Endothelial cell of umbilical vein (primary cell): ENCODE results near the gene PRDM7. TPM values are rescaled to one million over a fixed set of nuclear protein-coding genes. Genes with fewer than 3 reads are reported as not detected.

ENCODE experiments used
- BruUV-seq: library from RNA; stranded (reverse); fragments of 400-500 nt; replicated peaks from 2 replicates; lab custom pipeline; 2021; lab: Mats Ljungman, UMichigan
- CTCF ChIA-PET: fragments of 300-600, 350-600 bp; sonication (Branson Sonifier 250); formaldehyde crosslinking; loops from one replicate; lab custom pipeline; 2021; ENCODE audit warnings: antibody characterized with exemption, inconsistent platforms; lab: Charles Lee
- POLR2A ChIA-PET: fragments of 300-600, 350-600 bp; sonication (Branson Sonifier 250); formaldehyde crosslinking; loops from one replicate; lab custom pipeline; 2021; ENCODE audit warnings: antibody characterized with exemption, inconsistent platforms; lab: Charles Lee
- DNase-seq: peaks from one replicate; pipeline ENCODE4 v3.0.0-alpha.2; 2011; ENCODE audit warnings: low read depth, low spot score
- FAIRE-seq: peaks from 2 replicates; lab custom pipeline; 2011; peaks lifted over from hg19 to GRCh38; lab: Jason Lieb, UNC
- H2AFZ ChIP-seq: 2 replicates; pipeline ENCODE4 v1.6.0; 2012; ENCODE audit warnings: low read depth, low read length, control low read depth, inconsistent platforms
- H3K27ac ChIP-seq: 2 replicates; pipeline ENCODE4 v1.5.1; 2011; ENCODE audit warnings: low read depth, mild to moderate bottlenecking, control low read depth, low read length, moderate library complexity; ENCODE audit not compliant: insufficient read depth
- H3K27me3 ChIP-seq, 2 experiments: 2 replicates each; pipeline versions ENCODE4 v1.6.0 to v1.6.1; 2011; ENCODE audit warnings: low read length in 2 of 2, mixed read lengths in 1 of 2; ENCODE audit not compliant: control insufficient read depth in 2 of 2, insufficient read depth in 2 of 2
- H3K36me3 ChIP-seq, 2 experiments: 2 replicates in 1 of 2; 3 replicates in 1 of 2; pipeline ENCODE4 v1.5.1; 2011; ENCODE audit warnings: low read length in 2 of 2, mild to moderate bottlenecking in 1 of 2, moderate library complexity in 1 of 2; ENCODE audit not compliant: control insufficient read depth in 2 of 2, insufficient read depth in 2 of 2; ENCODE audit errors: extremely low read depth in 1 of 2
- H3K4me1 ChIP-seq: 3 replicates; pipeline ENCODE4 v1.5.1; 2011; ENCODE audit warnings: mild to moderate bottlenecking, low read length; ENCODE audit not compliant: control insufficient read depth, insufficient read depth; ENCODE audit errors: extremely low read depth
- H3K4me2 ChIP-seq: 2 replicates; pipeline ENCODE4 v1.6.1; 2011; ENCODE audit warnings: low read length, control low read depth, mixed read lengths; ENCODE audit not compliant: insufficient read depth
- H3K4me3 ChIP-seq, 3 experiments: fragments of 200-600 bp in 1 of 3; sonication (generic), shearing (Covaris generic) in 1 of 3; replicated peaks in 1 of 3; 2 replicates each; pipeline ENCODE4 v1.5.1; 2011 to 2016; ENCODE audit warnings: control low read depth in 3 of 3, low read length in 3 of 3, mild to moderate bottlenecking in 2 of 3, inconsistent platforms in 1 of 3, low read depth in 1 of 3, moderate library complexity in 1 of 3; ENCODE audit not compliant: insufficient read depth in 1 of 3
- H3K79me2 ChIP-seq: 2 replicates; pipeline ENCODE4 v1.6.0; 2012; ENCODE audit warnings: low read length, inconsistent platforms; ENCODE audit not compliant: control insufficient read depth, insufficient read depth
- H3K9ac ChIP-seq: replicated peaks from 2 replicates; pipeline ENCODE3; 2011; ENCODE audit warnings: low read length, control low read depth; ENCODE audit not compliant: insufficient read depth; ENCODE audit errors: extremely low read depth
- H3K9me1 ChIP-seq: replicated peaks from 3 replicates; pipeline ENCODE4 v1.6.0; 2011; ENCODE audit warnings: mild to moderate bottlenecking, low read length; ENCODE audit not compliant: control insufficient read depth, insufficient read depth; ENCODE audit errors: extremely low read depth
- H3K9me3 ChIP-seq: replicated peaks from 2 replicates; pipeline ENCODE4 v1.5.1; 2012; ENCODE audit warnings: low read length, inconsistent platforms; ENCODE audit not compliant: control insufficient read depth, insufficient read depth
- H4K20me1 ChIP-seq: replicated peaks from 2 replicates; pipeline ENCODE3; 2011; ENCODE audit warnings: mild to moderate bottlenecking, low read length; ENCODE audit not compliant: control insufficient read depth, insufficient read depth; ENCODE audit errors: extremely low read depth
- EZH2 ChIP-seq: IDR thresholded peaks from 2 replicates; pipeline ENCODE4 v1.6.1; 2012; ENCODE audit warnings: borderline replicate concordance, low read depth, mild to moderate bottlenecking, moderate library complexity, low read length, inconsistent platforms; ENCODE audit not compliant: severe bottlenecking
- FOS ChIP-seq: IDR thresholded peaks from 2 replicates; pipeline ENCODE4 v1.6.1; 2011; ENCODE audit warnings: mild to moderate bottlenecking, low read length, moderate library complexity, borderline replicate concordance; ENCODE audit not compliant: insufficient read depth
- GATA2 ChIP-seq: IDR thresholded peaks from 2 replicates; pipeline ENCODE4 v1.7.0; 2011; ENCODE audit warnings: low read depth, mild to moderate bottlenecking, moderate library complexity, mixed read lengths, low read length; ENCODE audit not compliant: insufficient read length, insufficient read depth
- JUN ChIP-seq: IDR thresholded peaks from 2 replicates; pipeline ENCODE4 v1.6.1; 2011; ENCODE audit warnings: borderline replicate concordance, low read depth; ENCODE audit not compliant: insufficient read length, insufficient read depth
- MYC ChIP-seq: IDR thresholded peaks from one replicate; pipeline ENCODE4 v1.6.1; 2011; ENCODE audit warnings: mild to moderate bottlenecking, low read depth, low read length
- POLR2A ChIP-seq: IDR thresholded peaks from 2 replicates; pipeline ENCODE4 v1.6.1; 2012; ENCODE audit warnings: low read depth, mild to moderate bottlenecking, control low read depth, low read length
- POLR2AphosphoS5 ChIP-seq: IDR thresholded peaks from 2 replicates; pipeline ENCODE4 v1.6.1; 2012; ENCODE audit warnings: low read depth, mild to moderate bottlenecking, control low read depth, low read length, moderate library complexity; ENCODE audit not compliant: insufficient read depth
- dilution Hi-C: fragments of 300-500 bp; cut with MboI; formaldehyde crosslinking; loops from one replicate; pipeline ENCODE4 v1.15.0; 2019; ENCODE audit warnings: low sequenced_read_pairs; ENCODE audit not compliant: extremely low pct_ligation_motif_present
- intact Hi-C: fragments of 100-400 bp; cut with micrococcal nuclease; formaldehyde crosslinking; loops from one replicate; pipeline ENCODE4 v1.10.0; 2022
- polyA plus RNA-seq, 4 experiments: library from polyadenylated mRNA; depleted of rRNA in 3 of 4; stranded (reverse) in 3 of 4; unstranded in 1 of 4; fragments of >200 nt; gene quantifications; 2 replicates each; pipeline versions ENCODE4 v1.2.1 to v1.2.3, GENCODE V29; 2011 to 2012; ENCODE audit warnings: missing spikeins in 1 of 4
- total RNA-seq: library from RNA; stranded (reverse); gene quantifications from 2 replicates; pipeline ENCODE4 v1.2.3, GENCODE V29; 2021
- TF ChIP-seq, protein P1 (sequence below), 2 donors: IDR thresholded peaks; 1 replicate in 1 of 2; 2 replicates in 1 of 2; pipeline ENCODE4 v1.5.1; 2011; ENCODE audit warnings: low read length in 2 of 2, mild to moderate bottlenecking in 2 of 2, moderate library complexity in 2 of 2, control low read depth in 1 of 2, inconsistent platforms in 1 of 2, low read depth in 1 of 2; ENCODE audit not compliant: insufficient read depth in 1 of 2; ENCODE audit errors: extremely low read depth in 1 of 2
- TF ChIP-seq, protein P2 (sequence below): IDR thresholded peaks from 2 replicates; pipeline ENCODE4 v1.6.1; 2011; ENCODE audit not compliant: insufficient read depth, insufficient read length

Gene PRDM7
- total and polyA plus RNA-seq, 2 donors (not counting 3 experiments of a cell fraction or from before 2014, with no cell fraction given) = not detected

DNA sequence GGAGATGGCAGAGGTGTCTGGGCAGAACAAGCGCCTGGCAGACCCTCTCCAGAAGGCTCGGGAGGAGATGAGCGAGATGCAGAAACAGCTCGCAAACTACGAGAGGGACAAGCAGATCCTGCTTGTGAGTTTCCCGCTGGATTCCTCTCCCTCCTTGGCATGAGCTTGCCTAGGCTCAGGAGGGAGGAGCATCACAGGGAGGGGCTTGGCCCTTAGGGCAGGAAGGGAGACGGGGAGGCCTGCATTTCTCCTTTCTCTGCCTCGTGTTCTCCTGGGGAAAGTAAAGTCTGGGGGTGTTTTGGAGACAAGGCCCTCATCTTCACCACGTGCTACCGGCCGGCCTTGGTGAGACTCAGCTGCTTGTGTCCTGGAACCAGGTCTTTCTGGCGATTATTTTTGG, 39.9 kb downstream of the PRDM7 start:
- TF ChIP-seq, protein P1, sequence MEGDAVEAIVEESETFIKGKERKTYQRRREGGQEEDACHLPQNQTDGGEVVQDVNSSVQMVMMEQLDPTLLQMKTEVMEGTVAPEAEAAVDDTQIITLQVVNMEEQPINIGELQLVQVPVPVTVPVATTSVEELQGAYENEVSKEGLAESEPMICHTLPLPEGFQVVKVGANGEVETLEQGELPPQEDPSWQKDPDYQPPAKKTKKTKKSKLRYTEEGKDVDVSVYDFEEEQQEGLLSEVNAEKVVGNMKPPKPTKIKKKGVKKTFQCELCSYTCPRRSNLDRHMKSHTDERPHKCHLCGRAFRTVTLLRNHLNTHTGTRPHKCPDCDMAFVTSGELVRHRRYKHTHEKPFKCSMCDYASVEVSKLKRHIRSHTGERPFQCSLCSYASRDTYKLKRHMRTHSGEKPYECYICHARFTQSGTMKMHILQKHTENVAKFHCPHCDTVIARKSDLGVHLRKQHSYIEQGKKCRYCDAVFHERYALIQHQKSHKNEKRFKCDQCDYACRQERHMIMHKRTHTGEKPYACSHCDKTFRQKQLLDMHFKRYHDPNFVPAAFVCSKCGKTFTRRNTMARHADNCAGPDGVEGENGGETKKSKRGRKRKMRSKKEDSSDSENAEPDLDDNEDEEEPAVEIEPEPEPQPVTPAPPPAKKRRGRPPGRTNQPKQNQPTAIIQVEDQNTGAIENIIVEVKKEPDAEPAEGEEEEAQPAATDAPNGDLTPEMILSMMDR (IDR thresholded peaks at IDR 0.05; ENCODE audit: extremely low read depth in 1 of 2, insufficient read depth in 1 of 2, low read depth in 1 of 2, low read length in 2 of 2) = no peak
- TF ChIP-seq, protein P2, sequence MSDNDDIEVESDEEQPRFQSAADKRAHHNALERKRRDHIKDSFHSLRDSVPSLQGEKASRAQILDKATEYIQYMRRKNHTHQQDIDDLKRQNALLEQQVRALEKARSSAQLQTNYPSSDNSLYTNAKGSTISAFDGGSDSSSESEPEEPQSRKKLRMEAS = no peak
- TF ChIP-seq POLR2AphosphoS5 = no peak
- no peak for TF ChIP-seq JUN
- TF ChIP-seq MYC = no peak
- TF ChIP-seq POLR2A = no peak
- TF ChIP-seq EZH2 = no peak
- no peak for TF ChIP-seq FOS
- TF ChIP-seq GATA2 = no peak
- Histone ChIP-seq H2AFZ (no peak overlapping the region), H3K9me1 (no peaks in the 10 kb centered on the region), H3K9me3 (no peaks in the 10 kb centered on the region), H3K4me3 (no peak overlapping the region), H3K79me2 (no peaks in the 10 kb centered on the region), H3K9ac (no peak overlapping the region), H3K4me2 (no peak overlapping the region), H3K36me3 (peaks cover 6 to 35% of the 10 kb centered on the region in 2 experiments), H3K4me1 (no peaks in the 10 kb centered on the region), H4K20me1 (no peaks in the 10 kb centered on the region), H3K27me3 (no peaks in the 10 kb centered on the region), H3K27ac (no peak overlapping the region)
- FAIRE-seq (no peak), DNase-seq (no peak)
- dilution Hi-C loops = no loop called here
- intact Hi-C loops = no loop called here
- no TSS peak for BruUV-seq
- CTCF ChIA-PET = no interaction called here
- POLR2A ChIA-PET = no interaction called here
